K562 (cell line): ENCODE results near the gene SLC12A9. TPM values are rescaled to one million over a fixed set of nuclear protein-coding genes. Genes with fewer than 3 reads are reported as not detected.
A peak's percentile ranks its signal among the peaks of the same experiment; 100 is the strongest.

Experiments used
- BRD9 ChIP-seq: fragments of 450-650 bp; IDR thresholded peaks from 2 replicates; pipeline ENCODE4 v1.6.1; 2018; ENCODE audit warnings: low read depth; ENCODE audit not compliant: partially characterized antibody
- CCNT2 ChIP-seq: IDR thresholded peaks from 2 replicates; pipeline ENCODE4 v1.6.1; 2011; ENCODE audit warnings: borderline replicate concordance, low read depth, mild to moderate bottlenecking, moderate library complexity, mixed read lengths, low read length; ENCODE audit not compliant: insufficient read length; ENCODE audit errors: extremely low read depth
- E2F4 ChIP-seq: sonication (generic); formaldehyde crosslinking; IDR thresholded peaks from 2 replicates; pipeline ENCODE4 v1.8.0; 2022; ENCODE audit warnings: mild to moderate bottlenecking, low read depth, missing genetic modification reagents
- HNRNPUL1 ChIP-seq: fragments of 200-400 bp; formaldehyde crosslinking; IDR thresholded peaks from 2 replicates; pipeline ENCODE4 v1.6.1; 2017; ENCODE audit warnings: low read length
- KAT7 ChIP-seq: sonication (generic); formaldehyde crosslinking; IDR thresholded peaks from 2 replicates; pipeline ENCODE4 v1.8.0; 2022; ENCODE audit warnings: missing genetic modification reagents, mild to moderate bottlenecking, borderline replicate concordance
- PBX2 ChIP-seq, 2 experiments: IDR thresholded peaks in 1 of 2; conservative IDR thresholded peaks in 1 of 2; 2 replicates each; pipeline ENCODE4 v1.6.1; 2016; ENCODE audit warnings: low read depth in 2 of 2, mild to moderate bottlenecking in 1 of 2, missing compliant biosample characterization in 1 of 2, missing genetic modification characterization in 1 of 2, moderate library complexity in 1 of 2
- POLR3G ChIP-seq: IDR thresholded peaks from 2 replicates; pipeline ENCODE4 v1.6.1; 2011; ENCODE audit not compliant: insufficient read length, insufficient replicate concordance; ENCODE audit errors: extremely low read depth
- PTBP1 ChIP-seq: fragments of 200-400 bp; formaldehyde crosslinking; IDR thresholded peaks from 2 replicates; pipeline ENCODE4 v1.6.1; 2017; ENCODE audit warnings: low read depth, low read length
- PTTG1 ChIP-seq: fragments of 450-650 bp; IDR thresholded peaks from 2 replicates; pipeline ENCODE4 v1.6.1; 2016; ENCODE audit warnings: low read depth, mild to moderate bottlenecking, missing genetic modification characterization, missing compliant biosample characterization
- RBM17 ChIP-seq: fragments of 200-400 bp; formaldehyde crosslinking; IDR thresholded peaks from 2 replicates; pipeline ENCODE4 v1.6.1; 2017; ENCODE audit warnings: low read depth, mild to moderate bottlenecking, low read length, borderline replicate concordance
- RCOR1 ChIP-seq, 2 experiments: IDR thresholded peaks; 2 replicates each; pipeline ENCODE4 v1.6.1; 2012; ENCODE audit warnings: low read depth in 2 of 2, low read length in 2 of 2, borderline replicate concordance in 1 of 2, improper control_type of control experiment in 1 of 2
- SIN3A ChIP-seq, 2 experiments: fragments of 150-350 bp in 1 of 2; IDR thresholded peaks; 2 replicates each; pipeline ENCODE4 v1.6.1; 2011 to 2016; ENCODE audit warnings: borderline replicate concordance in 2 of 2, low read depth in 2 of 2, low read length in 2 of 2, mild to moderate bottlenecking in 2 of 2, moderate library complexity in 2 of 2; ENCODE audit not compliant: control insufficient read depth in 1 of 2
- TAF15 ChIP-seq: fragments of 200-400 bp; formaldehyde crosslinking; IDR thresholded peaks from 2 replicates; pipeline ENCODE4 v1.6.1; 2017; ENCODE audit warnings: mild to moderate bottlenecking, low read depth, low read length, moderate library complexity
- ZBTB2 ChIP-seq: fragments of 450-650 bp; IDR thresholded peaks from 2 replicates; pipeline ENCODE4 v1.6.1; 2016; ENCODE audit warnings: antibody characterized with exemption
- ZKSCAN8 ChIP-seq: fragments of 200-800 bp; sonication (Bioruptor generic); IDR thresholded peaks from 2 replicates; pipeline ENCODE4 v1.6.1; 2016; ENCODE audit warnings: missing genetic modification characterization, missing compliant biosample characterization
- ZNF232 ChIP-seq: sonication (generic); formaldehyde crosslinking; IDR thresholded peaks from 2 replicates; pipeline ENCODE4 v1.8.0; 2022; ENCODE audit warnings: mild to moderate bottlenecking, missing genetic modification reagents
- ZNF551 ChIP-seq: fragments of 250-450 bp; sonication (Bioruptor Pico); IDR thresholded peaks from 2 replicates; pipeline ENCODE4 v1.5.0; 2021; ENCODE audit warnings: mild to moderate bottlenecking, moderate library complexity
- ZNF79 ChIP-seq: fragments of 250-450 bp; sonication (Bioruptor Pico); IDR thresholded peaks from 2 replicates; pipeline ENCODE4 v1.4.0; 2020; ENCODE audit warnings: low read depth, mild to moderate bottlenecking, moderate library complexity
- ZNF830 ChIP-seq: fragments of 250-450 bp; sonication (Bioruptor Pico); IDR thresholded peaks from 2 replicates; pipeline ENCODE4 v1.5.0; 2021; ENCODE audit warnings: mild to moderate bottlenecking
- polyA plus RNA-seq, 8 experiments: library from polyadenylated mRNA; depleted of rRNA in 4 of 8; stranded (reverse) in 5 of 8; unstranded in 3 of 8; fragments of >200 nt; fragmentation: Nextera tagmentation in 2 of 8; fragmentation: Illumina TruSeq in 1 of 8; extraction: Ambion mirVana in 2 of 8; extraction: Trizol in 1 of 8; gene quantifications; 2 replicates each; pipeline versions ENCODE4 v1.2.1 to v1.2.3, GENCODE V29; 2011 to 2014; ENCODE audit warnings: inconsistent platforms in 1 of 8, missing spikeins in 1 of 8
- total RNA-seq, 7 experiments: library from RNA; depleted of rRNA in 6 of 7; stranded (reverse); fragments of >200 nt in 6 of 7; fragmentation: Illumina TruSeq in 2 of 7; extraction: Trizol in 2 of 7; gene quantifications; 2 replicates each; pipeline versions ENCODE4 v1.2.1 to v1.2.3, GENCODE V29; 2011 to 2021; ENCODE audit warnings: low replicate concordance in 1 of 7
- TF ChIP-seq, protein P1 (sequence below), 2 experiments: fragments of 450-650 bp; IDR thresholded peaks; 2 replicates each; pipeline ENCODE4 v1.6.1; 2016

SLC12A9 gene
- total and polyA plus RNA-seq, 9 of the 15 experiments (the other 6 are each of a cell fraction or from before 2014, with no cell fraction given) = 0.06 to 20.2 (median 10.7) TPM

DNA sequence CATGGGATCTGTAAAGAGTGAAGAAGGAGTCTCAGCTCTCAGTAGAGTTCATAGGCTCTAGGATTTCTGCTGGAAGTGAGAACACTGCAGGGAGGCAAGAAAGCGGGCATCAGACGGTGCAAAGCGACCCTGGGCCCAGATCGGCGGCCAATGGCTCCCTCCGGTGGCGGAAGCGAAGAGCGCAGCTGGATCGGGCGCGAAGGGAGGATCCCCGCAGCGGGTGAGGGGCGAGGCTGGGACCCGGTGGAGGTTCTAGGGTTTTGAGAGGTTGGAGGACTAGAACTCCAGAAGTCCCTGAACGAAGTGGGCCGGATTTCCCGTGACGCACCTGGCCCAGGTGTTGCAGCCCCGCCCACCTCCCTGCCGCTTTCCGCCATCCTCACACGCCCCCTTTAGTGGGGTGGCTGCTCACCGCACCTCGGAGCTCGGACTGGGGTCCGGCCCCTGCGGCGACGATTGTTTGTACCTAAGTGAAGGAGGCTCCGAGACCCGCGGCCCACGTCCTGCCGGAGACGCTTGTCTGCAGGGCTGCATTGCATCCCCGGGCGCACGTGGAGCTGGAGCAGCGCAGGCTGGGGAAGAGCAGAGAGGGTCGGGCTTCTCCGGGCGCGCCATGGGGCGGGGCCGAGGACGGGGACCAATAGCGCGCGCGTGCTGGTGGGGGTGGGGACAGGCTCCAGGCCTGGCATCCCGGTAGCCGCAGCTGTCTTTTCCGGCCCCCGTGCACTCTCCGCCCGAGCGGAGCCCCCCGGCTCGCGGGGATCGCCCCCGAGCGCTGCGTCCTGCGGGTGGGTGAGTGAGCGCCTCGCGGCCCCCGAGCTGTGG, at the start of gene SLC12A9 (continued):
- TF ChIP-seq TAF15 (no peak), ZNF551 (CRISPR knock-in tag) (no peak), RCOR1 (IDR thresholded peaks at IDR 0.05; ENCODE audit: borderline replicate concordance in 1 of 2, low read depth in 2 of 2, low read length in 2 of 2) (peak in 1 of 2 experiments; percentile 52; a peak in 2 of 4 replicates), ZNF830 (0 out of 2 replicates have a peak, but pooled peaks have one; percentile 45), RBM17 (no peak), CCNT2 (peak; percentile 20), PTBP1 (no peak), ZNF232 (CRISPR knock-in tag) (no peak), PBX2 (CRISPR knock-in tag; IDR thresholded peaks at IDR 0.05; ENCODE audit: low read depth) (no peak), PBX2 (tag; conservative IDR thresholded peaks at IDR 0.05; ENCODE audit: low read depth) (no peak), ZBTB2 (peak; percentile 67), BRD9 (no peak), POLR3G (no peak), ZKSCAN8 (CRISPR knock-in tag) (no peak), PTTG1 (tag) (no peak), KAT7 (CRISPR knock-in tag) (peak; percentile 82; the same call in 1 of the 2 replicates), ZNF79 (CRISPR knock-in tag) (no peak), E2F4 (CRISPR knock-in tag) (no peak), SIN3A (IDR thresholded peaks at IDR 0.05; ENCODE audit: borderline replicate concordance in 2 of 2, control insufficient read depth in 1 of 2, low read depth in 2 of 2, low read length in 2 of 2) (peak; percentile 96 to 98), HNRNPUL1 (no peak)
- TF ChIP-seq, protein P1, sequence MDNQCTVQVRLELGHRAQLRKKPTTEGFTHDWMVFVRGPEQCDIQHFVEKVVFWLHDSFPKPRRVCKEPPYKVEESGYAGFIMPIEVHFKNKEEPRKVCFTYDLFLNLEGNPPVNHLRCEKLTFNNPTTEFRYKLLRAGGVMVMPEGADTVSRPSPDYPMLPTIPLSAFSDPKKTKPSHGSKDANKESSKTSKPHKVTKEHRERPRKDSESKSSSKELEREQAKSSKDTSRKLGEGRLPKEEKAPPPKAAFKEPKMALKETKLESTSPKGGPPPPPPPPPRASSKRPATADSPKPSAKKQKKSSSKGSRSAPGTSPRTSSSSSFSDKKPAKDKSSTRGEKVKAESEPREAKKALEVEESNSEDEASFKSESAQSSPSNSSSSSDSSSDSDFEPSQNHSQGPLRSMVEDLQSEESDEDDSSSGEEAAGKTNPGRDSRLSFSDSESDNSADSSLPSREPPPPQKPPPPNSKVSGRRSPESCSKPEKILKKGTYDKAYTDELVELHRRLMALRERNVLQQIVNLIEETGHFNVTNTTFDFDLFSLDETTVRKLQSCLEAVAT (IDR thresholded peaks at IDR 0.05) = no peak
